Stimulated activated CD4-positive, alpha-beta T cell treated with anti-CD3 and anti-CD28 coated beads, Interleukin-1b, Interleukin-23, amount 100 ng/mL, for 48 hours (primary cell): Measurements from ENCODE around the gene GPR162.
A peak's percentile ranks its signal among the peaks of the same experiment; 100 is the strongest.

Experiments used
- DNase-seq: peaks from one replicate; pipeline ENCODE4 v3.0.0-alpha.2; 2020

GPR162 gene

DNA sequence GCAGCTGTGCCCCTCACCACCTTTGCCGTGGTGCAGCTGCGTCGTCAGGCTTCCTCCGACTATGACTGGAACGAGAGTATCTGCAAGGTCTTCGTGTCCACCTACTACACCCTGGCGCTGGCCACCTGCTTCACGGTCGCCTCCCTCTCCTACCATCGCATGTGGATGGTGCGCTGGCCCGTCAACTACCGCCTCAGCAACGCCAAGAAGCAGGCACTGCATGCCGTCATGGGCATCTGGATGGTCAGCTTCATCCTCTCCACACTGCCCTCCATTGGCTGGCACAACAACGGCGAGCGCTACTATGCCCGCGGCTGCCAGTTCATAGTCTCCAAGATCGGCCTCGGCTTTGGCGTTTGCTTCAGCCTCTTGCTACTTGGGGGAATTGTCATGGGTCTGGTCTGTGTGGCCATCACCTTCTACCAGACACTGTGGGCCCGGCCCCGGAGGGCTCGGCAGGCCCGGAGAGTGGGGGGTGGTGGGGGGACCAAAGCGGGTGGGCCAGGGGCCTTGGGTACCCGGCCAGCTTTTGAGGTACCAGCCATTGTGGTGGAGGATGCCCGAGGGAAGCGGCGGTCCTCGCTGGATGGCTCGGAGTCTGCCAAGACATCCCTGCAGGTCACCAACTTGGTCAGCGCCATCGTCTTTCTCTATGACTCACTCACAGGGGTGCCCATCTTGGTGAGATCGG is 2.6 kb downstream of the GPR162 start:
- no peak for DNase-seq

DNA sequence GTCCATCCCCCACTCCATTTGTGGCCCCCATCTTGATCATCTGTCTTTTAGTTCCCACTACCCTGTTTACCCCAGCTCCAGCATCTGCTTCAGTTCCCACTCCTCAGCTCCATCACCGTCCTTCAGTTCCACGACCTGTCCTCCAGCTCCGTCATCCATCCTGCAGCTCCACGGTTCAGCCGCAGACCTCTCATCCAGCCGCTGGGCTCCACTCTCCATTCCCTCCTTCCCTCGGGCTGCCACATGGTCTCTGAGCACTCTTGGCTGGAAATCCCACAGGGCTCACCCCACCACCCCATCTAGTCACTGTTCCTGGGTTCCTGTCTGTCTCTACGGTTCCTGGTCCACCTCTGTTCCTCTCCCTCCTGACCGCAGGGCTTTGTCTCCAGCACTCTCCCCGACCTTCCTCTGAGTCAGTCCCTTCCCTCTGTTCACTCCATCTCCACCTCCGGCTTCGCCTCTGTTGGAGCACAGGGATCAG is 3.3 kb downstream of the GPR162 start:
- DNase-seq: no peak

DNA sequence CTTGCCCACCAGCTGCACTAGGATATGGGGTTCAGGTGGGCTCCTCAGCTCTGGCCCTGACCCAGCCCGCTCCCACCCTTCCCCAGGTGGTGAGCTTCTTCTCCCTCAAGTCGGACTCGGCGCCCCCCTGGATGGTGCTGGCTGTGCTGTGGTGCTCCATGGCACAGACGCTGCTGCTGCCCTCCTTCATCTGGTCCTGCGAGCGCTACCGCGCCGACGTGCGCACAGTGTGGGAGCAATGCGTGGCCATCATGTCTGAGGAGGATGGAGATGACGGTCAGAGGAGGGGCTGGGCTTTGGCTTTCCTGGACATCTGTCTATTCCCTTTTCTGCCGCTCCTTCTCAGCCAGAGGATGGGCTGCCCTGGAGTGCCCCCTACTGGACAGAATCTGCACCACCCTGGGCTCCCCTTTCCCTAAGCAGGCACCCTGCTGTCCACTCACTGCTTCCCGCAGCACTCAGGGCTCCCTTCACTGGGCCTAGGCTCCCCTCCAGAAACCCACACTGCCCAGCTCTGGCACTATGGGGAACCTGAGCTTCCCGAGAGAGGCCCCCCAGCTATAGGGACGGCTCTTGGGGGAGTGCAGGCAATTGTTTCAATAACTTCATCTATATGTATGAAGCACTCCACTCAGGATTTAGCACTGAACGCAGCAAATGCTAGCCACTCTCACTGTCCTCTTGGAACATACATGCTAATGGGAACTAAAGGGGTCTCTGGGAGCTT is 3.9 kb downstream of the GPR162 start:
- peak; percentile 82 for DNase-seq

DNA sequence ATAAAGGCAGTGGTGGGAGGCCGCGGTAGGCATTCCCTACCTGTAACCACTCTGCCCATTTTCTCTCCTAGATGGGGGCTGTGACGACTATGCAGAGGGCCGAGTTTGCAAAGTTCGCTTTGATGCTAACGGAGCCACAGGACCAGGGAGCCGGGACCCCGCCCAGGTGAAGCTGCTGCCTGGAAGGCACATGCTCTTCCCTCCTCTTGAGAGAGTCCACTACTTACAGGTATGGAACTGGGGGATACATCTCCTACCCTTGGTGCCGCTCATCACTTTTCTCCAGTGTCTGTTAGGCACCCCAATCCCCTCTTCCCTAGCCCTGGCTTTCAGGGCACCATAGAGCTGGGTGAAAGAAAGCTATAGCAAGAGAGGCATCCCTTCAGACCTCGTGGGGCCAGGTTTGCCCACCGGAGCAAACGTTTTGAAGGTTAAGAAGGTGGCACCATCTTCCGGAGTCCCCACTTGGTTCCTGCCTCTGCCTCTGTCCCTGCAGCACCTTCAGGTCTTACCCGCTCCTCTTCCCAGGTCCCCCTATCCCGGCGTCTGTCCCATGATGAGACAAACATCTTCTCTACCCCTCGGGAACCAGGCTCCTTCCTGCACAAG is 4.6 kb downstream of the GPR162 start:
- DNase-seq: no peak

DNA sequence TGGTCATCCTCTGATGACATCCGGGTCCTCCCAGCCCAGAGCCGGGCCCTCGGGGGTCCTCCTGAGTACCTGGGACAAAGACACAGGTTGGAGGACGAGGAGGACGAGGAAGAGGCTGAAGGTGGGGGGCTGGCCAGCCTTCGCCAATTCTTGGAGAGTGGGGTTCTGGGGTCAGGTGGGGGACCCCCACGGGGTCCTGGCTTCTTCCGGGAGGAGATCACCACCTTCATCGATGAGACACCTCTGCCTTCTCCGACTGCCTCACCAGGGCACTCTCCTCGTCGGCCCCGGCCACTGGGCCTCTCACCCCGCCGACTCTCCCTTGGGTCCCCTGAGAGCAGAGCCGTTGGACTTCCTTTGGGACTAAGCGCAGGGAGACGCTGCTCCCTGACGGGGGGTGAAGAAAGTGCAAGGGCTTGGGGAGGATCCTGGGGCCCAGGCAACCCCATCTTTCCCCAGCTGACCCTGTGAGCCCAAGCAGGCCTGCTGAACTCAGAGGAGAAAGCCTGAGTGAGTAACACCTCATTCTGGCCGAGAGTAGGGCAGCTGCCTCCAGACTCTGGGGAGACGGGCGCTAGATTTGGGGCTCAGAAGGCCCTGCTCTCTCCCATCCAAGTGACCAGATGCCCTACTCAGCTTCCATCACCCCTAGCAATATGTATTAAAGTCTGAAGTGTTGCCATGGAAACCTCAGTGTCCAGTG is 5.3 kb downstream of the GPR162 start:
- no peak for DNase-seq

DNA sequence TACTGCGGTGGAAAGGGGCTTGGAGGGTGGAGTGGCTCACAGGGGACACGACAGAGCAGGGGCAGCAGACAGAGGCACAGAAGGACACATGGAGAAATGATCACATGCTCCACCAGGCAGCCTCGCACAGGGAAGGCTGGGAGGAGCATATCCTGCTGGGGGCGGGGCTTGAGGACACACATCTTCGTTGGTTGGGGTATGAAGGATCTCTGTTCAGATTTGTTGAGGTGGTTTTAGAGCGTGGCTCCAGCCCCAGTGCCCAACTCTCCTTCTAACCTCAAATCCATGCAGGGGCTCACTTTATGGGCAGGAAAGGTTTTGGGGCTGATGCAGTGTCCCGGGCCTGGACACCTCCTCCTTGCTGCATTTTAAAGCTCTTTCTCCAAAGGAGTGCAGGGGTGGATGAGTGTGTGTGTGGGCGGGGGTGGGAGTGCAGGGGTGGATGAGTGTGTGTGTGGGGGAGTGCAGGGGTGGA is 5.9 kb downstream of the GPR162 start:
- DNase-seq: peak; percentile 59

DNA sequence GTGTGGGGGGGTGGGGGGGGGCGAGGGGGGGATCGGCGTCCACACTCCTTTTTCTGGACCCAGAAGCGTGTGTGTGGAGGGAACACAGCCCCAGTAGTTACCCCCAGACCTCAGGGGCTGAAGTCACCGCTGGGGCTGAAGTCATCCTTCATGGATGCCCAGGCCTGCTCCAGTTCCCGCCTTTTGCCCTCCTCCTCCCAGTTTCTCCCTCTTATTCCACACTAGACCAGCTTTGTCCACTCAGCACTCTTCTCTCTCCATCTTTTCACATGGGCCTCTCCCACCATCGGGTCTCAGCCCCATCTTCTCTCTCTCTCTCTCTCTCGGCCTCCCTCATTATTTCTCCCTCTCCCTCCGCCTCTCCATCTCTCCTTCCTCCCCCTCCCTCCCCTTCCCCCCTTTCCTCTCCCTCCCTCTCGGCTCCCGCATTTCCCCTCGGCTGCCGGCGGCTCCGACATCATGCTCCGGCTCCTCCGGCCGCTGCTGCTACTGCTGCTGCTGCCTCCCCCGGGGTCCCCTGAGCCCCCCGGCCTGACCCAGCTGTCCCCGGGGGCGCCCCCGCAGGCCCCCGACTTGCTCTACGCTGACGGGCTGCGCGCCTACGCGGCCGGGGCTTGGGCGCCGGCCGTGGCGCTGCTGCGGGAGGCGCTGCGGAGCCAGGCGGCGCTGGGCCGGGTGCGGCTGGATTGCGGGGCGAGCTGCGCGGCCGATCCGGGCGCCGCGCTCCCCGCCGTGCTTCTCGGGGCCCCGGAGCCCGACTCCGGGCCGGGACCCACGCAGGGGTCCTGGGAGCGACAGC is 6.6 kb downstream of the GPR162 start, which contains the start of gene P3H3:
TSS of gene P3H3 (plus strand) at position 426 of the 799 bp plus-strand sequence. CDS start at position 460, 34 bp downstream.
- DNase-seq: no peak

DNA sequence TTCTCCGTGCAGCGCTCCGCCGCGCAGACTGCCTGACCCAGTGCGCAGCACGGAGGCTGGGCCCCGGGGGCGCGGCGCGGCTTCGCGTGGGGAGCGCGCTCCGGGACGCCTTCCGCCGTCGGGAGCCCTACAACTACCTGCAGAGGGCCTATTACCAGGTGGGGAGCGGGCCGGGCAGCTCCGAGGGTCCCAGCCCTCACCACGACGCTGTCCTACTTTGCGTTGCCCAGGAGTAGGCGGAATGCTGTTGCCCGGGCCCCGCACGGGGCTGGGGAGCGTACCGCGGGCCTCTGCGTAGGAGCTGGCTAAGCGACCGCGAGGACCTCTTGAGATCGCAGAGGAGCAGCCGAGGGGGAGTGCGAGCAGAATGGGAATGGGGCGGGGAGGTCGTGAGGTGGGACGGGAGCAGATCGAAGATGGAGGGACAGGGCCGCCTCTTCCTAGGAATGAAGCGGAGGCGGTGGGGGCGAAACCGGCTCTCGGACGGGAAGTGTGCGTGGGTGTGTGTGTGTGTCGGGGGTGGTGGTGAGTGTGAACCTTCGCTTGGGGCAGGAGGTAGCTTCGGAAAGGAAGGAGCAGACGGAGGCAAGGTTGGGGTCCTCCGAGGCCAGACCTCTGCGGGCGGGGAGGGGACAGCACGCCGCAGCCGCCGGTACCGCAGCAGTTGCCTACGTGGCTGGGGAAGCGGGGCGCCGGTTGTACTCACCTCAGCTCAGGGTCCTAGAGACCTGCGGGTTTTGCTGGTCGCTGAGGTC is 7.3 kb downstream of the GPR162 start:
- peak; percentile 33 for DNase-seq

DNA sequence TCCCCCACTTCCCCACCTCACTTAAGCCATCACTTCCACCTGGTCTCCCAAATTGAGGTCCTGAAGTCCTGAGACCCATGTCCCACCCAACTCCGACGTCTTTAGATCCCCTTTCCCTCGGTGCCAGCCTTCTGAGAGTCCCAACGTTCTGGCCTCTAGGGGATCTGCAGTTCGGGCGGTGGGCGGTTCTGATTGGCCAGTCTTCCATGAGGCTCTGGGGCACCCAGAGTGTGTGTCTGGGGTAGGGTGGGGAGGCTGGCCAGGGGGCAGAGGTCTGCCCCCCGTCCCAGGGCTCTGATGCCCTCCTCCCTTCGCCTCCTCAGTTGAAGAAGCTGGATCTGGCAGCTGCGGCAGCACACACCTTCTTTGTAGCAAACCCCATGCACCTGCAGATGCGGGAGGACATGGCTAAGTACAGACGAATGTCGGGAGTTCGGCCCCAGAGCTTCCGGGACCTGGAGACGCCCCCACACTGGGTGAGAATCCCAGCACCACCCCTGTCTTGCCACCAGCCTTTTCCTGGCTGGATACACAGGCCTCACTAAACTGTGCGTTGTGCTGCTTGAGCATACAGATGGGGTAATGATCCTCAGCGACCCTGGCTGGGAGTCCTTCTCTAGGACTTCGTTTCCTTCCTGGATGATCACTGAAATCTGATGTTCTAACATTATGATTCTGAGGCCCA is 8.1 kb downstream of the GPR162 start:
- DNase-seq: no peak

DNA sequence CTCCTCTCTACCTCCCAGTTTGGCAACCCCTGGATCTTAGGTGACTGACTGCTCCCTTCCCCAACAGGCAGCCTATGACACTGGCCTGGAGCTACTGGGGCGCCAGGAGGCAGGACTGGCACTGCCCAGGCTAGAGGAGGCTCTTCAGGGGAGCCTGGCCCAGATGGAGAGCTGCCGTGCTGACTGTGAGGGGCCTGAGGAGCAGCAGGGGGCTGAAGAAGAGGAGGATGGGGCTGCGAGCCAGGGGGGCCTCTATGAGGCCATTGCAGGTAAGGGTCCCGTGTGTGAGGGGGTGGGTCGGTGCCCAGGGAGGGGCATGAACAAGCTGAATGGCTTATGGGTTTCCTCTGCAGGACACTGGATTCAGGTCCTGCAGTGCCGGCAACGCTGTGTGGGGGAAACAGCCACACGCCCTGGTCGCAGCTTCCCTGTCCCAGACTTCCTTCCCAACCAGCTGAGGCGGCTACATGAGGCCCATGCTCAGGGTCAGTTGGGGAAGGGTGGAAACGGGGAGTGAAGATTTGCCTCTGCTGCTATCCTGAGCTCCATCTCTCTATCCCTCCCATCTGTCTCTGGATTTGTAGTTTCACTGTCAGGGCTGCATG is 8.8 kb downstream of the GPR162 start:
- DNase-seq: no peak

DNA sequence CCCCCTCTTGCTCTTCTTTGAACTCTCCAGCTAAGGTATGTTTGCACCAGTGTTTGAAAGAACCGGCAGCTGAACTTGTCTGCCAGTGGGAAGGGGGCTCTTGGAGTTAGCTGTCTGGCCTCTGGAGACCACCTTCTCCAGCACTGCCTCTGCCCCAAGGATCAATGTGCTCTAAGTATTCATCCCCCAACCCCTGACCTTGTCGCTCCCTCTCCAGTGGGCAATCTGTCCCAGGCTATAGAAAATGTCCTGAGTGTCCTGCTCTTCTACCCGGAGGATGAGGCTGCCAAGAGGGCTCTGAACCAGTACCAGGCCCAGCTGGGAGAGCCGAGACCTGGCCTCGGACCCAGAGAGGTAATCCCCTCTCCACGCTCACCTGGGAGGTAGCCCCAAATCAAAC is 9.4 kb downstream of the GPR162 start:
- DNase-seq: no peak

DNA sequence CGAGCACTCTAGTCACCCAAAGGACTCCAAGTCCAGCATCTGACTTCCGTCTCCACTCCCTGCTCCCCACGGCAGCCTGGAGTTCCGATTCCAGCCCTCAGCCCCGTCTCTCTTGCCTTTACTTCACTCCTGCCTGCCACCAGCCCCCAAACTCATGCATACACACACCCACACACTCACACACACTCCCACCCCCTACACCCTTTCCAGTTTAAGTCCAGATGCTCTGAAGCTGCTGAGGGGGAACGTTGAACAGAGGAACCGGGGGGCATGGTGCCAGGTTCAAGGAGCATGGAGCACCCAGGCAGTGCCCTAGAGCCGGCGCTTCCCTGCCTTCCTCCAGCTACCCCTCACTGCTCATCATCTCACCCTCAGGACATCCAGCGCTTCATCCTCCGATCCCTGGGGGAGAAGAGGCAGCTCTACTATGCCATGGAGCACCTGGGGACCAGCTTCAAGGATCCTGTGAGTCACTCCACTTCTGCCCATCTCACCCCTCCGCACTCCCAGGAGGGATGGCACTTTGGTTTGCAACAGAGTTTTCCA is 9.9 kb downstream of the GPR162 start:
- DNase-seq: no peak

DNA sequence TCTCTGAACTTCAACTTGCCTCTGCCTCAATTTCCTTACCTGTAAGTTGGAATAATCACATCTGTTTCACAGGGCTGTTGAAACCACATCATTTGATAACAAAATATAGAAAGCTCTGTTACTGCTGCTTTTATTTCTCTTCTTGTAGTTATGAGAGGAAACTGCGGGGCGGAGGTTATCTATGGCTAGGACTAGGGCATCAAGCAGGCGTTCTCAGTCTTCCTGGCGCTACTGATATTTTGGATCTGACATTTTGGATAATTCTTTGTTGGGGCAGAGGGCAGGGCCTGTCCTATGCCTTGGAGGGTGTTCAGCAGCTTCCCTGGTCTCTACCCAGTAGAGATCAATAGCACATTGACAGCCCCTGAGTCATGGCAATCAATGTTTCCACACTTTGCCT is 10.5 kb downstream of the GPR162 start:
- DNase-seq: no peak

DNA sequence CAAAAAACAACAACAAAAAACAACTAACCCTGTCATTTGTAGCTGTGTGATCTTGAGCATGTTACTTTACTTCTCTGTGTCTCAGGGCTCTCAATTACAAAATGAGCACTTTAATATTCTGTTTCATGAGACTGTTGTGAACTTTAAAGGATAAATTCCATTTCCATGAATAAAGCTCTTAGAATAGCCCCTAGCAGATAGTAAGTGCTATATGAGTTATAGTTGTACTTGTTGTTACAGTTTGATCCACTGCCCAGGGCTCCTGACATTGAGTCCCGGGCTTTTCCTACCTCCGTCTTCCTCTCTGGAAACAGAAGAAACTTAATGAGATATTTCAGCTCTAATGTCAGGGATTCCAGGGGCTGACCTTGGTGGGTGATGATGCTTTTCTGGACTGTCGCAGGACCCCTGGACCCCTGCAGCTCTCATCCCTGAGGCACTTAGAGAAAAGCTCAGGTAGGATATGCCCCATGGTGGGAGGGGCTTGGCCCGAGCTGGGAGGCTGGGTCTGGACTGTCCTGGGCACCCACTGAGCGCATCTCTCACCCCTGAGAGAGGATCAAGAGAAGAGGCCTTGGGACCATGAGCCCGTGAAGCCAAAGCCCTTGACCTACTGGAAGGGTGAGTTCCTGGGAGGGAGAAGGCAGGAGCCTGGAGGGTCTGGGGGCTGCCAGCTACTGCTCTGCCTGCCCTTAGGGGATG is 11.7 kb downstream of the GPR162 start:
- no peak for DNase-seq

DNA sequence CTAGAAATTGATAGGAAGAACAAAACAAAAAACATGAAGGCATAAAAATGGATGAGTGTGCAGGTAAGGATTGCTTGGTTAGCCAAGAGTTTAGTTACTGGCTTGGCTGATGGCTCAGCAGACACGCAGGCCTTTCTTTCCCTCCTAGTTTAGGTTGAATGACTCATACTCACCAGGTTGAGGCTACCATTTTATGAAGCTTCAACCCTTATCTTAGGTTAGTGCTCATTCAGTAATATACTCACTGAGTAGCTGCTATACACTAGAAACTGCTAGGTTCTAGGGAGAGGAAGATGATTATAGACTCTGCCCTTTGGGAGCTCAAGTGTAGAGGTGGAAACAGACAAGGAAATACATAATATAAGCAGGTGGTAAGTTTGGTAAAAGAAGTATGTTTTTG is 12.6 kb downstream of the GPR162 start:
- DNase-seq: no peak

DNA sequence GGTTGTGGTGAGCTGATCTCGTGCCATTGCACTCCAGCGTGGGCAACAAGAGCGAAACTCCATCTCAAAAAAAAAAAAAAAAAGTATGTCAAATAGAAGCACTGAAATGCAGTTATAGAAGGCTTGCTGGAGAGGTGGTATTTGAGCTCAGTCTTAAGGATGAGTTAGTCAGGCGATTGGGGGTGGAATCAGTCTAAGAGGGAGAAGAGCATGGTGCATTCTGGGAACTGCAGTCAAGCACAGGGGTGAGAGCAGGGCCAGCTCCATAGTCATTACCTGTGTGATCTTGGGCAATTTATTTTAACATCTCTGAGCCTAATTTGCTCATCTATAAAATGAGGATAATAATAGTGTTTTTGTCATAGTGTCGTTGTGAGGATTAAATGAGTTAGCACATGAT is 13.3 kb downstream of the GPR162 start:
- DNase-seq: no peak

DNA sequence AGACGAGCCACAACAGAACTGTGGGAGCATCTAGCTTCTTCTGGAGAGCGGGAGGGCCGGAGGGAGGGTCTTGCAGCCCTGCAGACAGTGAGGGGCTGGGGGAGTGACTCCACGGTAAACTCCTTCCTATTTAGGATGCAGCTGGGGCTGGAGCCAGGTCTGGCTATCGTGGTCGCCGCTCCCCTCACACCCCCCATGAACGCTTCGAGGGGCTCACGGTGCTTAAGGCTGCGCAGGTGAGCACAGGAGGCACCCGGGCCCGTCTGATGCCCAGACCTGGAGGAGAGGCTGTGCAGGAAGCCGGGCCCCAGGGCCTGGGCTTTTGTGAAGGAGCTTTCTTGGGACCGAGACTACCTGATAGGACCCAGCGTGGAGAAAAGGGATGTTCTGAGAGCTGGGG is 15.2 kb downstream of the GPR162 start:
- no peak for DNase-seq

DNA sequence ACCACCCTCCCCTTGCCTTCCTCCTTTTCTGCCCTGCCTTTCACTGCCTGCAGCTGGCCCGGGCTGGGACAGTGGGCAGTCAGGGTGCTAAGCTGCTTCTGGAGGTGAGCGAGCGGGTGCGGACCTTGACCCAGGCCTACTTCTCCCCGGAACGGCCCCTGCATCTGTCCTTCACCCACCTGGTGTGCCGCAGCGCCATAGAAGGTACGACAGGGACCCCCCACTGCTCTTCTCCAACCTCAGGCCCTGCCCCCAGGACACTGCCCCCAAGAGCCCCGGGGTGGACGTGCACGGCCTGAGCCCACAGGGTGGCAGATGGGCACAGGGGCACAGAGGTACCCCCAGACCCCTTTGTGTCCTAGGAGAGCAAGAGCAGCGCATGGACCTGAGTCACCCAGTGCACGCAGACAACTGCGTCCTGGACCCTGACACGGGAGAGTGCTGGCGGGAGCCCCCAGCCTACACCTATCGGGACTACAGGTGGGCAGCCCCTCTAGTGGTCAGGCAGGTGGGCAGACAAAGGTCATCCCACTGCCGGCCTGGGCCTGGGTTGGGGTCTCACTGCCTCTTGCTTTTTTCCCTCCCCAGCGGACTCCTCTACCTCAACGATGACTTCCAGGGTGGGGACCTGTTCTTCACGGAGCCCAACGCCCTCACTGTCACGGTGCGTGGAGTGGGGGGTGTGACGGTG is 15.9 kb downstream of the GPR162 start:
- DNase-seq: no peak

DNA sequence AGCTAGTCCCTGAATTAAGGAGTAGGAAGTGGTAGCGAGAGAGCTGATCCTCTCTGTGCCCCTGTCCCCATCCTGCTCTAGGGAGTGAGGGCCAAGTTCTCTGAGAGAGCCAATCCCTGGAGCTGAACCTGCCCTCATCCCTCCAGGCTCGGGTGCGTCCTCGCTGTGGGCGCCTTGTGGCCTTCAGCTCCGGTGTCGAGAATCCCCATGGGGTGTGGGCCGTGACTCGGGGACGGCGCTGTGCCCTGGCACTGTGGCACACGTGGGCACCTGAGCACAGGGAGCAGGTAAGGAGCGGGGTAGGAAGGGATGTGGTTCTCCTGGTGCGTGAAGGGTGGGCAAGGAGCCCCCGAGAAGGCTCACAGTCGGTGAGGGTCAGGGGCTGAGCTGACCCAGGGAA is 17.2 kb downstream of the GPR162 start:
- DNase-seq: no peak
